GM19238 (cell line): ENCODE measurements around the gene TMEM184A.
"Not testable (repeated sequence)": the region's sequence is repeated elsewhere in the genome, so short reads cannot be mapped to it uniquely, and the experiment has no call there.

Experiments
- DNase-seq: peaks from one replicate; pipeline ENCODE4 v3.0.0; 2011; ENCODE audit warnings: low spot score; ENCODE audit not compliant: insufficient read length

Gene TMEM184A

GRCh38 chr7:1590887-1591286, 34.9 kb upstream of the TMEM184A start:
- DNase-seq, result no peak

DNA sequence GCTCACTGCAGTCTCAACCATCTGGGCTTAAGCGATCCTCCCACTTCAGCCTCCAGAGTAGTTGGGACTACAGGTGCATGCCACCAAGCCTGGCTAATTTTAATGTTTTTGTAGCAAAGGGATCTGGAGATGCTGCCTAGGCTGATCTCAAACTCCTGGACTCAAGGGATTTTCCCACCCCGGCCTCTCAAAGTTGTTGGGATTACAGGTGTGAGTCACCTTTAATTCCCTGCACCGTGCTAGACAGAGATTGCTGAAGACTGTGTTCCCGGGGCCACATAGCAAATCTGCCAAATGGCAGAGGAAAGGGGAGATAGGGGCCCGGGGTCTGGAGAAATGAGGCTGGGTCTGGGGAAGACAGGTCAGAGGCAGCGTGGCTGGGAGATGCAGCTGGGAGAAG, 34.5 kb upstream of the TMEM184A start:
- no peak for DNase-seq

GRCh38 chr7:1588978-1589377, 33.0 kb upstream of the TMEM184A start:
- DNase-seq, result no peak

- DNase-seq, result no peak
These were observed 31.7 kb upstream of the TMEM184A start for GRCh38 chr7:1587738-1588137.

- DNase-seq, result no peak
These were observed 31.1 kb upstream of the TMEM184A start for GRCh38 chr7:1586827-1587705.

- no peak for DNase-seq
These were observed 30.3 kb upstream of the TMEM184A start for GRCh38 chr7:1586126-1586826.

DNA sequence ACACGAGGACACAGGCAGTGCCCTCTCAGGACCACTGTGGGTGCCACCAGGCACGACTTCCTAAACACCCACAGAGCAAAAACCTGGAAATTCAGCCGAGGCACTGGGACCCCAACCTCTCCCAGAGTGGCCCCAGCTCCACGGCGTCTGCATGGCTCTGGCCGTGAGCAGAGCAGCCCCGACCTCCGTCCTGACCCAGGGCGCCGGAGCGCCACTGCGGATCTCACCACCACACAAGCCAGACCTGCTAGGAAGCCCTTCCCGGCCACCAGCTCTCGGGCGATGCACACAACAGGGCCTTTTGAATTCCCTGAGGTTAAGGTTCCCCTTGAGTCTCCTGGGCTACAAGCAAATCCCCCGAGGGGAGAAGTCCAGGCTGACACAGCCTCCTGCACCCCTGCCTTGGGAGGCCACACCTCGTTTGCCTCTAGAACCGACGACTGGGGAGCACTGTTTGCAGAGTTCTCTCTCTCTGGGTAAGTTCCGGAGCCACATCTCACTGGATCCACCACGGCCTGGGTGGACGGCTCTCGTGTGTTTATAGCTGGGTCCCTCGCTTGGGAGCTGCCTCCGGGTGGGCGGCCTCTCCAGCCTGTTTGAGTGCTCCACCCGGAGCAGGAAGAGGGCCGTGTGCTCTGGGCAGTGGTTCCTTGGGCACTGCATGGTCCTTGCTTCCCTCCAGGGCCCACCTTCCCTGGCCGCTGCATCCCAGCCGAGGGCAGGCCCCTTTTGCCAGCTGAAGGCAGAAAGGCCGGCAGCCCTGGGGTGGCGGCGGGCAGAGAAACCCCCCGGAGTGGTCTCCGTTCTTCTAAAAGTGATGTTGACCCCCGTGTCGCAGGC, 29.4 kb upstream of the TMEM184A start:
- DNase-seq, result no peak

DNA sequence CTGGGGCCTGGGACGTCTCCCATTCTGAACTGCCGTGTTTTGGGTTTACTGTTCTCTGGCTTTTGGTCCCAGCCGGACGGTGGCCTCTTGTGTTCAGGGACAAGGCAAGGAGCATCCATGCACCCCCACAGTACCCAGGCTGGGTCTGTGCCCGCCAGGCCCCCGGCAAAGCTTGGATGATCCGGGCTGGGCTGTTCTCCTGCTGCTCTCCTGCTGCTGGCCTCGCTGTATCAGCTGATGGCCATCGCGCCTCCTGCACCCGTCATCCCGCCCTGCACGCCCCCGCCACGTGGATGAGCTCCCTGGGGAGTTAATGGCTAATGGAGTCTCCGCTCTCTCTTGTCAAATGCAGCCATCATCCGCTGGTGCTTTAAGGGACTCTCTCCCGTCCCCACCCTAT, 28.7 kb upstream of the TMEM184A start:
- no peak for DNase-seq

GRCh38 chr7:1583241-1583930, 27.4 kb upstream of the TMEM184A start:
- DNase-seq, result not testable (repeated sequence)

- DNase-seq, result no peak
These were observed 24.5 kb upstream of the TMEM184A start for GRCh38 chr7:1580422-1581030.

- DNase-seq, result peak; percentile 73
These were observed 23.7 kb upstream of the TMEM184A start for GRCh38 chr7:1579481-1580421.

GRCh38 chr7:1578513-1578912, 22.5 kb upstream of the TMEM184A start:
- no peak for DNase-seq

DNA sequence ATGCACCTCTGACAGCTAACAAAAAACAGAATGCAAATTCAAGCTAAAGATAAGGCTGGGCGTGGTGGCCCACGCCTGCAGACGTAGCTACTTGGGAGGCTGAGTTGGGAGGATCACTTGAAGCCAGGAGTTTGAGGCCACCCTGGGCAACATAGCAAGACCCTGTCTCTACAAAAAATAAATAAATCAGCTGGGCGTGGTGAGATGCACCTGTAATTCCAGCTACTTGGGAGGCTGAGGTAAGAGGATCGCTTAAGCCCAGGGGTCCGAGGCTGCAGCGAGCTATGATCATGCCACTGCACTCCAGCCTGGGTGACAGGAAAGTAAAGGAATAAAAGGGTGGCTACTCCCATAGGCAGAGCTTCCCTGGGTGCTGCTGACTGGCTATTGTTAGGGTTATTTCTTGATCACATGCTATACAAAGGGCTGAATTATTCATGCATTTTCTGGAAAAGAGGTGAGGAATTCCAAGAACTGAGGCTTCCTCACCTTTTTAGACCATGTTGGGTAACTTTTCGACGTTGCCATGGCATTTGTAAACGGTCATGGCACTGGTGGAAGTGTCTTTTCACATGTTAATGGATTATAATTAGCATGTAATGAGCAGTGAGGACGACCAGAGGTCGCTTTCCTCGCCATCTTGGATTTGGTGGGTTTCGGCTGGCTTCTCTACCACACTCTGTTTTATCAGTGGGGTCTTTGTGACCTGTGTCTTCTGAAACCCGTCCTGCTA, 20.7 kb upstream of the TMEM184A start:
- DNase-seq, result no peak

GRCh38 chr7:1575809-1576208, 19.8 kb upstream of the TMEM184A start:
- DNase-seq, result no peak

- DNase-seq, result no peak
These were observed 16.3 kb upstream of the TMEM184A start for GRCh38 chr7:1572111-1572822.

- peak; percentile 98 for DNase-seq
These were observed 14.0 kb upstream of the TMEM184A start, which contains the start of gene PSMG3 for GRCh38 chr7:1569833-1570632. Gene PSMG3, minus strand, starts transcription at chr7:1570032. Its CDS starts 693 bp downstream, at chr7:1569339.

- DNase-seq, result no peak
These were observed 13.4 kb upstream of the TMEM184A start for GRCh38 chr7:1569440-1569832.
